Activated CD4-positive, alpha-beta T cell treated with anti-CD3 and anti-CD28 coated beads for 36 hours (primary cell): Measurements from ENCODE around the gene OR6B1. TPM values are rescaled to one million over a fixed set of nuclear protein-coding genes. Genes with fewer than 3 reads are reported as not detected.
"Not testable (repeated sequence)": the region's sequence is repeated elsewhere in the genome, so short reads cannot be mapped to it uniquely, and the experiment has no call there.

ENCODE experiments used
- ATAC-seq: fragments of 200-7000 bp; cut with Tn5 transposase; one replicate; pipeline ENCODE4 v1.10.0; 2021; ENCODE audit warnings: mild to moderate bottlenecking, moderate library complexity
- CTCF ChIA-PET: fragments of 350-600 bp; sonication (Branson Sonifier 250); formaldehyde crosslinking; loops from one replicate; lab custom pipeline; 2021; ENCODE audit warnings: antibody characterized with exemption; lab: Charles Lee
- POLR2A ChIA-PET: fragments of 350-600 bp; sonication (Branson Sonifier 250); formaldehyde crosslinking; loops from one replicate; lab custom pipeline; 2021; ENCODE audit warnings: antibody characterized with exemption, inconsistent platforms; lab: Charles Lee
- DNase-seq: peaks from one replicate; pipeline ENCODE4 v3.0.0-alpha.2; 2020
- H3K27ac Mint-ChIP-seq: one replicate; pipeline ENCODE4 v1.8.0; 2021; ENCODE audit warnings: mixed read lengths
- H3K27me3 Mint-ChIP-seq: one replicate; pipeline ENCODE4 v1.8.0; 2021; ENCODE audit warnings: mixed read lengths
- H3K36me3 Mint-ChIP-seq: one replicate; pipeline ENCODE4 v1.8.0; 2021; ENCODE audit warnings: low read depth, mixed read lengths
- H3K4me1 Mint-ChIP-seq: one replicate; pipeline ENCODE4 v1.8.0; 2021; ENCODE audit warnings: mixed read lengths
- H3K4me3 Mint-ChIP-seq: one replicate; pipeline ENCODE4 v1.8.0; 2021; ENCODE audit warnings: mild to moderate bottlenecking, moderate library complexity, mixed read lengths
- H3K9me3 Mint-ChIP-seq: one replicate; pipeline ENCODE4 v1.8.0; 2021; ENCODE audit warnings: low read depth, mixed read lengths
- intact Hi-C, 2 experiments: fragments of 100-400 bp; cut with DNase I in 1 of 2; cut with micrococcal nuclease in 1 of 2; formaldehyde crosslinking; loops; one replicate each; pipeline versions ENCODE4 v1.14.2 to v1.15.1; 2022 to 2024; cut with DNase I, micrococcal nuclease
- total RNA-seq, 2 experiments: library from RNA; stranded (reverse); gene quantifications; one replicate each; pipeline ENCODE4 v1.2.3, GENCODE V29; 2021

OR6B1 gene
- total RNA-seq, 2 experiments from 2014 or later = not detected

- no peaks in the 10 kb centered on the region for H3K36me3 Mint-ChIP-seq
- ATAC-seq (no peak), DNase-seq (no peak)
- no peaks in the 10 kb centered on the region for H3K4me1 Mint-ChIP-seq
- intact Hi-C loops = no loop called here
- H3K27ac Mint-ChIP-seq = no peak overlapping the region
- H3K9me3 Mint-ChIP-seq = peaks cover 14% of the 10 kb centered on the region
- no peak overlapping the region for H3K4me3 Mint-ChIP-seq
- peaks cover 13% of the 10 kb centered on the region for H3K27me3 Mint-ChIP-seq
- ChIA-PET CTCF (interaction anchor here (0.6 kb wide), 1 partner anchor 451 kb away, joined by 3 read pairs; no protein-coding TSS in a partner anchor), POLR2A (interaction anchor here (0.9 kb wide), 1 partner anchor 430 kb away, joined by 5 read pairs; no protein-coding TSS in a partner anchor)
These were observed 6.5 kb downstream of the OR6B1 start for GRCh38 chr7:144006692-144007042.

- H3K27me3 Mint-ChIP-seq = peaks cover 9% of the 10 kb centered on the region
- peaks cover 14% of the 10 kb centered on the region for H3K9me3 Mint-ChIP-seq
These were observed 9.2 kb downstream of the OR6B1 start for GRCh38 chr7:144009361-144009760.

GRCh38 chr7:144010061-144010460 lies 9.9 kb downstream of the OR6B1 start:
- H3K36me3 Mint-ChIP-seq, intact Hi-C loops, H3K4me3 Mint-ChIP-seq, CTCF ChIA-PET, H3K27me3 Mint-ChIP-seq, DNase-seq, H3K27ac Mint-ChIP-seq, H3K4me1 Mint-ChIP-seq, ATAC-seq: not testable (repeated sequence)
- H3K9me3 Mint-ChIP-seq = peaks cover 14% of the 10 kb centered on the region
- POLR2A ChIA-PET = interaction anchor here (0.6 kb wide), 1 partner anchor 80 kb away, joined by 3 read pairs; no protein-coding TSS in a partner anchor

More at GRCh38 chr7:144009361-144009760, 9.2 kb downstream of the OR6B1 start:
- H3K36me3 Mint-ChIP-seq = no peaks in the 10 kb centered on the region
- ChIA-PET CTCF (no interaction called here), POLR2A (no interaction called here)
- no peak for ATAC-seq
- DNase-seq = no peak
- no peak overlapping the region for H3K27ac Mint-ChIP-seq
- intact Hi-C loops = no loop called here
- H3K4me3 Mint-ChIP-seq = no peak overlapping the region
- H3K4me1 Mint-ChIP-seq = no peaks in the 10 kb centered on the region

GRCh38 chr7:144010821-144011220 lies 10.7 kb downstream of the OR6B1 start:
- POLR2A ChIA-PET, H3K36me3 Mint-ChIP-seq, H3K4me3 Mint-ChIP-seq, H3K4me1 Mint-ChIP-seq, CTCF ChIA-PET, ATAC-seq, DNase-seq, intact Hi-C loops, H3K27ac Mint-ChIP-seq, H3K27me3 Mint-ChIP-seq: not testable (repeated sequence)
- H3K9me3 Mint-ChIP-seq = peaks cover 14% of the 10 kb centered on the region

- POLR2A ChIA-PET = no interaction called here
- CTCF ChIA-PET = no interaction called here
- no peak for ATAC-seq
- intact Hi-C loops = no loop called here
- Mint-ChIP-seq H3K27me3 (peaks cover 3% of the 10 kb centered on the region), H3K9me3 (peaks cover 14% of the 10 kb centered on the region), H3K4me3 (no peak overlapping the region), H3K36me3 (no peaks in the 10 kb centered on the region), H3K4me1 (no peaks in the 10 kb centered on the region), H3K27ac (no peak overlapping the region)
- no peak for DNase-seq
These were observed 11.5 kb downstream of the OR6B1 start for GRCh38 chr7:144011458-144012230.

- Mint-ChIP-seq H3K36me3 (no peaks in the 10 kb centered on the region), H3K4me3 (no peak overlapping the region), H3K27me3 (peaks cover 3% of the 10 kb centered on the region), H3K27ac (no peak overlapping the region), H3K9me3 (no peaks in the 10 kb centered on the region), H3K4me1 (no peaks in the 10 kb centered on the region)
- ATAC-seq (no peak), DNase-seq (no peak)
- POLR2A ChIA-PET = no interaction called here
- intact Hi-C loops = no loop called here
- CTCF ChIA-PET = no interaction called here
These were observed 17.9 kb downstream of the OR6B1 start for GRCh38 chr7:144018065-144018464.

GRCh38 chr7:144019457-144019856 lies 19.3 kb downstream of the OR6B1 start:
- no peak for ATAC-seq
- CTCF ChIA-PET = interaction anchor here (0.8 kb wide), 1 partner anchor 1018 kb away, joined by 3 read pairs; no protein-coding TSS in a partner anchor

GRCh38 chr7:144020340-144020739 lies 20.2 kb downstream of the OR6B1 start:
- no peak for ATAC-seq
- H3K9me3 Mint-ChIP-seq = no peaks in the 10 kb centered on the region
- H3K27me3 Mint-ChIP-seq = no peaks in the 10 kb centered on the region
- POLR2A ChIA-PET = no interaction called here
- CTCF ChIA-PET = interaction anchor here (0.8 kb wide), 1 partner anchor 1019 kb away, joined by 3 read pairs; no protein-coding TSS in a partner anchor
- DNase-seq = no peak
- intact Hi-C loops = no loop called here
- H3K4me1 Mint-ChIP-seq = no peaks in the 10 kb centered on the region
- H3K27ac Mint-ChIP-seq = no peak overlapping the region
- H3K36me3 Mint-ChIP-seq = no peaks in the 10 kb centered on the region
- no peak overlapping the region for H3K4me3 Mint-ChIP-seq

More at GRCh38 chr7:144019457-144019856, 19.3 kb downstream of the OR6B1 start:
- Mint-ChIP-seq H3K27me3 (no peaks in the 10 kb centered on the region), H3K36me3 (no peaks in the 10 kb centered on the region), H3K27ac (no peak overlapping the region), H3K4me1 (no peaks in the 10 kb centered on the region), H3K9me3 (no peaks in the 10 kb centered on the region), H3K4me3 (no peak overlapping the region)
- POLR2A ChIA-PET = no interaction called here
- intact Hi-C loops = no loop called here
- no peak for DNase-seq

- Mint-ChIP-seq H3K4me1 (no peaks in the 10 kb centered on the region), H3K36me3 (no peaks in the 10 kb centered on the region), H3K9me3 (no peaks in the 10 kb centered on the region), H3K4me3 (no peak overlapping the region), H3K27ac (no peak overlapping the region), H3K27me3 (no peaks in the 10 kb centered on the region)
- ChIA-PET POLR2A (no interaction called here), CTCF (interaction anchor here (0.6 kb wide), 1 partner anchor 802 kb away, joined by 5 read pairs; no protein-coding TSS in a partner anchor)
- DNase-seq (no peak), ATAC-seq (no peak)
- intact Hi-C loops = no loop called here
These were observed 22.0 kb downstream of the OR6B1 start for GRCh38 chr7:144022169-144022568.

GRCh38 chr7:144023171-144023827 lies 23.2 kb downstream of the OR6B1 start:
- ATAC-seq = no peak
- DNase-seq = no peak
- Mint-ChIP-seq H3K4me1 (peaks cover 6% of the 10 kb centered on the region), H3K9me3 (no peaks in the 10 kb centered on the region), H3K27ac (no peak overlapping the region), H3K4me3 (no peak overlapping the region), H3K27me3 (no peaks in the 10 kb centered on the region), H3K36me3 (no peaks in the 10 kb centered on the region)
- intact Hi-C loops = no loop called here
- ChIA-PET CTCF (no interaction called here), POLR2A (no interaction called here)

- Mint-ChIP-seq H3K9me3 (no peaks in the 10 kb centered on the region), H3K4me1 (peaks cover 6% of the 10 kb centered on the region), H3K4me3 (no peak overlapping the region), H3K36me3 (no peaks in the 10 kb centered on the region), H3K27ac (no peak overlapping the region), H3K27me3 (no peaks in the 10 kb centered on the region)
- intact Hi-C loops = no loop called here
- POLR2A ChIA-PET = no interaction called here
- DNase-seq (no peak), ATAC-seq (no peak)
- CTCF ChIA-PET = interaction anchor here (0.9 kb wide), 1 partner anchor 104 kb away, joined by 5 read pairs; no protein-coding TSS in a partner anchor
These were observed 24.1 kb downstream of the OR6B1 start for GRCh38 chr7:144024213-144024612.
